NCI-H1105 treated with DMSO at 0.1 percent for 48 hours (cell line): Measurements from ENCODE around the gene CDA.
"Not testable (repeated sequence)": the region's sequence is repeated elsewhere in the genome, so short reads cannot be mapped to it uniquely, and the experiment has no call there.

Experiments used
- DNase-seq: peaks from one replicate; lab custom pipeline; 2025; lab: John Stamatoyannopoulos, UW

Gene CDA

DNA sequence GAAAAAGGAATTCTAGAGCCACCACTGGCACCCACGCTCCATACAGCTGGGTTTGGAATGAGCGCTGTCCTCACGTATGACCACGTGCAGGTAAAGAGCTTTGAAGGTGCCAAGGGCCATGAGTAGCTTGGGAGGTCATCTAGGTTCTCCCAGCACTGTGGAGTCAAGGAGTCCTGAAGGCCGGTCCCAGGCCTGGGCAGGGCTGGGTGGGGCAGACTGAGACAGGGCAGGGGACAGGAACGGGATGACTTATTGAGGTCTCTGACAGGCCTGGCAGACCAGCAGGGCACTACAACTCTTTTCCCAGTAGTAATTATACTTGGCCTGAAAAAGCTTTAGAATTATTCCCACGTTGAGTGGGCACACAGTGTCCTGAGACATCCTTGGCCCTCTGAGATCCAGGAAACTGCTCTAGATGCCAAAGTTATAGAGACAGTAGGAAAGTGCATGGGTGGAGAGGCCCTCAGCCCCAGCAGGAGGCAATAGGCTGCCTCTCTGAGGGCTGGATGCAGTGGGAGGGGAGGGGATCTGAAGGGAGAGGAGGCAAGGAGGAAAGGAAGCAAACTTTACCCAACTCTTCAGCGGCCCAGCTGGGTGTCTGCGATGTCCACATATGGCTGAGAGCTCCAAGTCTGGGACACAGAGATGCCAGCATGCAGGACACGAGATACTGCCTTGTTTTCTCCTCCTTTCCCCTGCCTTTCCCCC is 1.8 kb upstream of the CDA start:
- no peak for DNase-seq

DNA sequence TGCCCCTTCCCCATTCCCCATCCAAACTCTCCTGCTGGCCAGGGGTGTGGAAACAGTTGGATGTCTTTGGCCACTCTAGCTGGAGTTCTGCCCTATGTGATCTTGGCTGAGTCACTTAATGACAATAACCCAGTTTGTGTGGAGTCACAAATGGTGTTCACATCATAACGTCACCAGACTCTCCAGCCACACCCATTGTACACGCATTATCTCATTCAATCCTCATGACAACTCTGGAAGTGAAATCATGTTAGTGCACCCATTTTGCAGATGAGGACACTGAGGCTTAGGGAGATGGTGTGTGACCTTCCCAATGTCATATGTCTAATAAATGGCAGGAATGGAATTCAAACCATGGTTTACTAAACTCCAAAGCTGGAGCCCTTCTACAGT is 1.2 kb upstream of the CDA start:
- no peak for DNase-seq

DNA sequence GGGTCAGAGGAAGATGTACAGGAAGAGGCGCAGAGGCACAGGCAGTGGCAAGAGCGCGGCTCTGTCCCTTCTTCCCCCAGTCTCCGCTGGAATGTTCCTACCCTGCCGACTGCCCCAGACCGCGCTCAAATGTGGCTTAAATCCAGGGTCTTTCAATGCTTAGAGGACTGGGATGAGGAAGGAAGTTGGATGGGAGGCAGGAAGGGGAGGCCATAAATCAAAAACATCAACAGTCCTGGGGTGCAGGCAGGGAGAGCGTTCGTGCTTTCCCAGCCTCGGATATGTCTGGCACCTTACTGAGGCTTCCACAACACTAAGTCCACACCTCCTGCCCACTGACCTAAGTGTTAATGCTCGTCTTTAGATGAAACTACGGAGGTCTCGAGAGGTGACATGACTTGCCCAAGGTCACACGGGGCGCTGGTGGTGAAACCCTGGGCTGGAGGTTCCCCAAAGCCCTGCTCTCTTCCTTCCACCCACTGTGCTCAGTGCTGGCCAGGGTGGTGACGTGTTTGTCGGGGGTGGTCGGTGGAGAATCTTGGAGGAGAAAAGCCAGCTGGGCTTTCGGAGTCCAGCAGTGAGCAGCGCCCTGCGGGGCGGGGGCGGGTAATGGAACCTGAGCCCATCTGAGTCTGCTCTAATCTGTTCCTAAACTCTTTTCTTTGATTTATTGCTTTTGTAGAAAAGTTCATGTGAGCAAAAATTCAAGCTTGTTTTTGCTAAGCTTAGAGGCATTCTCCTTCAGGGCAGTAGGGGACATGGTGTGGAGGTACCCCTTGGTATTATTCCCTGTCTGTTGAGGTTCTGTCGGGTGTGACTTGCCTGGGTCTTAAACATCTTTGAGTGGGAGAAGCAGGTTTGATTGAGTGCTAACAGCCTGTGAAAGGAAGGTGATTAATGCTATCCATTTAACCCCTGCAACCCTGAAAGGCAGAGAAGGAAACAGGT is 708 bp downstream of the CDA start:
- no peak for DNase-seq

DNA sequence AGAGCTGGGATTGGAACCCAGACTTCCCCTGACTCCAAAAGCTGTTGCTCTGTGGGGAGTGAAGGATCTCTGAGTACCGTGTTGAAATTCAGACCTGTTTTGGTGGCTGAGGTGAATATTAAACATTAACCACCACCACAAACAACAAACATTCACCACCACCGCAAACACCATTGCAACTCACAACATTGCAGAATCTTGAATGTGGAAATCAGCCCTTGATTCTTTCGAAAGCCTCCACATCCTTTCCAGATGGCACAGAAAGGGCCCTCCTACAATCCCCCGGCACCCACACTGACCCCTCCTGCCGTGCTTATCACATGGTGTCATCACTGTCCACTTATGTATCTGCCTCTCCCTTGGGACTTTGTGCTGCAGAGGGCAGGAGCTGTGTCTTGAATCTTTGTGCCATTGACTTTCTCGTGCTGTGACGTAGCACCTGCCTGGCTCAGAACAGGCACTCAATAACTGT is 1.4 kb downstream of the CDA start:
- DNase-seq: no peak

DNA sequence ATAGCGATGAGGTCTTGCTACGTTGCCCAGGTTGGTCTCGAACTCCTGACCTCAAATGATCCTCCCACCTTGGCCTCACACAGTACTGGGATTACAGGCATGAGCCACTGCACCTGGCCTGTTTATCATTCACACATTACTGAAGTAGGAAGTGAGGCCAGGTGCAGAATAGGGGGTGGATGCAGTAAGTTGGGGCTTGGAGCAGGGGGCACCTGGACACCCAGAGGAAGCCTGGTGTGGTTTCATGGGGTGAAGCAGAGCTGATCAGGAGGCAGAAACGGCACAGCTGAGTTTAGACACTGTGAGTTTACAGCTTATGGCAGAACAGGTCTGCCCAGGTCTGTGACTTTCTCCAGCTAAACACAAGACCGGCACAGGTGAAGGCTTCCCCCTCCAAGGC is 4.9 kb downstream of the CDA start:
- no peak for DNase-seq

DNA sequence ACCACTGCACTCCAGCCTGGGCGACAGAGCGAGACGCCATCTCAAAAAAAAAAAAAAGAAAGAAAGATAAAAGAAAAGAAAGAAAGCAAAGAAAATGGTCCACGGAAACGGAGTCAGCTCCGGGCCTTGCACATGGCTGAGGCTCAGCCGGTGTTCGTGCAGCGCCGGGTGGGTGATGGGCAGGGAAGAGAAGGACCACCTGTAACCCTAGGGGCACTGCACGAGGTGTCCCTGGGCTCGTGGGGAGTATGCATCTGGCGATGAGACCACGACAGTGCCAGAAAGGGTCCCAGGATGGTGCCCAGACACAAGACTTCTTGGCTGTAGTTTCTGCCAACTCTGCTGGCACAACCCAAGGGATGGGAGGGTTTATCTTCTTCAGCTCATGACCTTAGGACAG is 5.8 kb downstream of the CDA start:
- no peak for DNase-seq

DNA sequence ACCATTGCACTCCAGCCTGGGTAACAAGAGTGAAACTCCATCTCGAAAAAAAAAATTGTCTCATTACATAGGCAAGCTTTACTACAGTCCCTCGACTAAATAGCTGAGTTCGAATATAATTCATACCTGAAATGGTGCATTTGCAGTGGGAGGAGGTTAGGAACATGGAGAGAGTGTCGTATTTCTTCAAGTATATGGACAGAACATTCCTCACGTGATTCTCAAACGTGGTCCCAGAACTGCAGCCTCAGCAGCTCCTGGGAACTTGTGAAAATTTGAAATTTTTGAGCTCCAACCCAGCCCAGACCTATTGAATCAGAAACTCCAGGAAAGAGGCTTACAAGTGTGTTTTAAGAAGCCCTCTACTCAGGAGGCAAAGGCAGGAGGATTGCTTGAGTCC is 7.2 kb downstream of the CDA start:
- DNase-seq: no peak

DNA sequence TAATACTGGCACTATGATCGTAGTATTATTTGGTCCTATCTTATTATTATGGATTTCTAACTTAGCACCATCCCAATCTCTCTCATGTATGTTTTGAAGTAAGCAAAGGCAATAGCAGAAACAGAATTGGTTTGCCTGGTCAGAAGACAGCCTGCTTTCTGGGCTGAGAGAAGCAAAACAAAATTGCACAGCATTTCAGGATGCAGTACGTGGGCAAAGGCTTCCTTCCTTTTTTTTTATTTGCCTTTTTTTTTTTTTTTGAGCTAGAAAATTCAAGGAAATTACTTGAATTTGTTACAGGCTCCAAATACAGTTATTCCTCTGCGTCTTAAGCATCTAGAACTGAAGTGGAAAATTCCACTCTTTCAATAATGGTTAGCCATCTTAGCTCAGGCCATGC is 8.8 kb downstream of the CDA start:
- DNase-seq: no peak

DNA sequence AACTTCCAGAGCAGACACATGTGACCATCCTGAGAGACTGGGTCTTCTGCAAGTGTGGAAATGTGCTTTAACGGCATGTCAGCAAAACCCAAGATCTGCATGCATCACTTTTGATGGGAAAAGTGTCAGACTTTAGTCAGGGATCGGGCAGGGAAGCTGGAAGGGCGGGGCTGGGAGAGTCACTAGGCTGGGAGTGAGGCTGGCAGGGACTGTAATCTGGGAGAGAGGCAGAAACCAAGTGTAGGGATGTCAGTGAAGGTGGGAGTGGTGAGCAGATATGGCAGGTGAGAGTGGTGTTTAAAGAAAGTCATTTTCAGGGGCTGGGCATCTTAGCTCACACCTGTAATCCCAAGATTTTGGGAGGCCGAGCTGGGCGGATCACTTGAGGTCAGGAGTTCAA is 11.3 kb downstream of the CDA start:
- DNase-seq: no peak

DNA sequence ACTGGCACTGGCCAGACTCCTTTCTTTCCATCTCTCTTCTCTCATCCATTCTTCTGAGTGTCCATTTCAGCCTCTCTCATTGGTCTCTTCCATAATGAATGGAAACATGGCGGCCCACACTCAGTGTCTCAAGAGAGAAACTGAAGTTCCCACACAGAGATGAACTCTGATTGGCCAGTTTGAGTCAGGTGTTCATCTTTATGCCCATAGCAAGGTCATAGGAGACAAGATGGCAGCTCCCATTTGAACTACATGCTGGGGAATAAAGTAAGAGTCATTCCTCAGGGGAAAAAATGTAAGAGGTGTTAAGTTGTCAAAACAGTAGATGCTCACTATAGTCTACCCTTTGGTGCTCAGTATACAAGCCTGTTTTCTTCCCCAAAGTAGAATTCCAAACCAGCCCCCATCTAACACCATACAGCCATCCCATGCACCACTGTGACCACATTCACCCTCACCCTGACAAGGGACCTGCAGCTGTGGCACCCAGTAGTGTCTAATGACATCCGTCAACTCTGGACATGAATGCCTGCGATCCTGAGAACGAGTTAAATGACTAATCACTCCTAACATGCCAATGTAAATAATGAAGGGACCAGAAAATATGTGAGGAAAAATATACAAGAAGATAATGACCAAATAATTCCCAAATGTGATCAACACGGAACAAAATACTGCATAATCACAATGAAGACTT is 12.4 kb downstream of the CDA start:
- DNase-seq: no peak

DNA sequence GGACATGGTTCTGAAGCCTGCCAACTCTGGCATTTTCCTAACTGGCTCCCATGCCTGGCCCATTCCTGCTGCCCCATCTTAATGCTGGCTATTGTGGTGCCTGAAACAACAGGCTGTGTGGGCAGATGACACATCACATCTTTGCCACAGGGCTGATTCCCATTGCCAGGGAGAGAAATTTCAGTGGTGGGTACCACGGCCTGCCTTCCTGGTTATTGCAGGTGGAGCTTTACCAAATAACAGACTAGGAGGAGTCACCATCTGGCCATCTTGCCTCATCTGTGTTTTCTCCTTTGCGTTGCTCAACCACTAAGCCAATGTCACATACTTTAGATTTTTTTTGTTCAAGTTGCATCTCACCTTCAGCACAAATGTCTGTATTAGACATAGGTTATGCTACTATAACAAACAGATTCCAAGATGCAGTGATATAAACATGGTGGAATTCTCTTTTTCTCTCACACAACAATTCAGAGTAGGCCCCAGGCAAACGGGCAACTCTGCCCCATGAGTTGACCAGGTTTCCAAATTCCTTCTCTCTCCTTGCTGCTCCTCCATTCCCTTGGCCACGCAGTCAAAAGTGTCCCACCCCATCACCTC is 14.1 kb downstream of the CDA start:
- no peak for DNase-seq

DNA sequence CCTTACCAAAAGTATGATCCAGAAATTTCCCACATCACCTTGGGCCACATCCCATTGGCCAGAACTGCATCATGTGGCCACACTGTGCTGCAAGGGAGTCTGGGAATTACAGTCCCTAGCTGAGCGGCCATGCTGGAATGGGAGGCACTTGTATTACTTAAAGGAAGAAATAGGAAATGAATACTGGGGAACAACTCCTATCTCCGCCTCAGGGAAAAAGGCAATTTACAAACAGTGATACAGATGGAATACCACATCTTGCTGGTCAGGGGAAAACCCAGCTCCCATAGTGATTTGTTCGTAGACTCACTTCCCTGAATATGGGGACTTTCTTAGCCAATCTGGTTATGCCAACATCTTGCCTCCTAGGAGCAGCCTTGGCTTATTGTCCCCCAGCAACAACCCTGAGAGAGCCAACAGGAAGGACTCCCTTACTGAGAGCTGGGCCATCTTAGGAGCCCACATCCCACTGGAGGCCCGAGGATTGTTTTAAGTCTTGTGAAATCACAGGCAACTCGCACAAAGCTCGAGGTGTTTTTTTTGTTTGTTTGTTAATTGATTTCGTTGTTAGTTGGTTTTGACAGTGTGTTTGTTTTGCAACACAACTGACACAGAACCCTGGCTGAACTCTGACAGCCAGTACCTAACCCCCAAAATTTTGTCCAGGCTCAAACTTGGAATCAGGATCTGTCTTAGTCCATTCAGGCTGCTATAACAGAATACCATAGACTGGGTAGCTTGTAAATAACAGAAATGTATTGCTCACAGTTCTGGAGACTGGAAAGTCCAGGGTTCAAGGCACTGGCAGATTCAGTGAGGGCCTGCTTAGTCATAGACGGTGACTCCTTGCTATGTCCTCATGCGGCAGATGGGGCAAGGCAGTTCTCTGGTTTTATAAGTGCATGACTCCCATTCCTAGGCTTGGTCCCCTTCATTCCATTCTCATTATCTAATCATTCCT is 14.9 kb downstream of the CDA start:
- DNase-seq: no peak

DNA sequence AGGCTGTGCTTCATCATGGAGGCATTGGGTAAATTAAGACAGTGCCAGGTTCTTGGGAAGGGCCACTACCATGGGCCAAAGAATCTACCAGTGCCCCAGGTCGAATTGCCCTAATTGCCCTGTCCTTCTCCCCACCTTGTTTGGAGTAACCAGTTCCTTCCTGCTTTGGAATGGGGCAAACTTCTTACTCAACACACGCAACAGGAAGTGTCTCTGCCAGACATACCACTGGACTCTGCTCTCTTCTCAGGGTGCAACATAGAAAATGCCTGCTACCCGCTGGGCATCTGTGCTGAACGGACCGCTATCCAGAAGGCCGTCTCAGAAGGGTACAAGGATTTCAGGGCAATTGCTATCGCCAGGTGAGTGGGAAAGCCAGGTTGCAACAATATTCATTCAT is 15.8 kb downstream of the CDA start:
- no peak for DNase-seq

DNA sequence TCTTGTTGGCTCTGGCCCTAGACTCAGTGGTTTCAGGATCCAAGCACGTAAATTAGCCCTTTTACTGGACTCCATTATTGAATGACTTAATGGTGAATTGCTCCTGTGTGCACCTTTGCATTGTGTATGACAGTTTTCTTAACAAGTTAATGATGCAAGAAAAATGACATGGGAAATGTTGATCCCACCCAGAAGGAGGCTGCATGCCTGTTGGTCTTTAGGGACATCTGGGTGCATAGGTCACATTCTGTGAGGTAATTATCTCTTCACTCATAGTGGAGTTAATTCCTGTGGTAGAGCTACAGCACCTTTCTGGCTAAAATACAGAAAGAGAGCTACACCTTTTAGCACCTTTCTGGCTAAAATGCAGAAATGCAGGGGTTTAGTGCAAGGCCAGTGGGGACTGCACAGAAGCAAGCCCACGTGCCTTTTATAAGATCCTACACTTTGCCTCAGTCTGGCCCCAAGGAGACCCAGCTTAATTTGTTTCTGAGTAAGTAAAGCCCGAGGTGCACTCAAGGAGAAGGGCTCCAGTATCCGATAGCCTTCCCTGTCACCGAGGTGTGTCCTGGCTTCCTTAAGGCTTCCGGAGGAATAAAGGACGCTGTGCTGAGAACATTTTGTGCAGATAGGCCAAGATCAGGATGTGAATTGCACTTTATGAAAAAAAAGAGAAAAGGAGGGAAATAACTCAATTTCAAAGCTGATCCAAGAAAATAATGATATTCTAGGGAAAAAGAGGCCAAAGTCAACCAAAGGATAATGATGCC is 18.1 kb downstream of the CDA start:
- DNase-seq: not testable (repeated sequence)

DNA sequence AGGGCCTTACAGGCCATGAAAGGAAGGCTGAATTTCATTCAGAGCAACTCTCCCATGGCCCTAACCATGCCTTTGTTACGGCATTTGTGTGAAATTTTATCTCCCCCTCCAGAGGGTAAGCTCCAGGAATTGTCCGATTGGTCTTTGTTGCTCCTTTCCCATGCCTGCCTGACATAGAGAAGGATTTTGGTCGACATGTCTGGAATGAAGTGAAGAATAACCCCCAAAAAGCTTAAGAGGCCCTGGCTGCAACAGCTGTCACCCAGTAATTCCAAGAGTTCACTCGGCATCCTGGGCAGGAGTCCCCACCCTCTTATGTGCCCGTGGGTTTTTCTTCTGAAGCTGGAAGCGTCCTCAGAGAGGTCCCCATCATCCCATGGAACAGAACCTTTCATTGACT is 20.6 kb downstream of the CDA start:
- no peak for DNase-seq

DNA sequence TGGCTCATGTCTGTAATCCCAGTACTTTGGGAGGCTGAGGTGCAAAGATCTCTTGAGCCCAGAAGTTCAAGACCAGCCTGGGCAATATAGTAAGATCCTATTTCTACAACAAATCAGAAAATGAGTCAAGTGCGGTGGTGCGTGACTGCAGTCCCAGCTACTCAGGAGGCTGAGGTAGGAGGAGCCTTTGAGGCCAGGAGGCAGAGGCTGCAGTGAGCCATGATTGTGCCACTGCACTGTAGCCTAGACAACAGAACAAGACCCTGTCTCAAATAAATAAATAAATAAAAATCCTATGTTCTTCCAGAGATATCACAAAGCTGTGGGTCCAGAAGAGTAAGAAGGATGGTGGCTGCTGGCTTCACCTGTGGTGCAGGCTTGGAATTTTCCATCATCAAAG is 22.1 kb downstream of the CDA start:
- no peak for DNase-seq

DNA sequence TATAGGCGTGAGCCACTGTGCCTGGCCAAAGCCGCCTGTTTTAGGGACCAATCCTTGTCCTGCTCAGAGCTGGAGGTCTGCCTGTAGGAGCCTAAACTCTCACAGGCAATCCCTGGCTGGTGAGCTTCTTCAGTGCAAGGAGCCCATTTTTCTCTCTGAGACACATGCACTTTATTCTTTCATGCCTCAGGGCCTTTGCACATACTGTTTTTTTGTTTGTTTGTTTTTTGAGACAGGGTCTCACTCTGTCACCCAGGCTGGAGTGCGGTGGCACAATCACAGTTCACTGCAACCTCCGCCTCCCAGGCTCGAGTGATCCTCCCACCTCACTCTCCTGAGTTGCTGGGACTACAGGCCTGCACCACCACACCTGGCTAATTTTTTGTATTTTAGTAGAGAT is 22.8 kb downstream of the CDA start:
- no peak for DNase-seq

DNA sequence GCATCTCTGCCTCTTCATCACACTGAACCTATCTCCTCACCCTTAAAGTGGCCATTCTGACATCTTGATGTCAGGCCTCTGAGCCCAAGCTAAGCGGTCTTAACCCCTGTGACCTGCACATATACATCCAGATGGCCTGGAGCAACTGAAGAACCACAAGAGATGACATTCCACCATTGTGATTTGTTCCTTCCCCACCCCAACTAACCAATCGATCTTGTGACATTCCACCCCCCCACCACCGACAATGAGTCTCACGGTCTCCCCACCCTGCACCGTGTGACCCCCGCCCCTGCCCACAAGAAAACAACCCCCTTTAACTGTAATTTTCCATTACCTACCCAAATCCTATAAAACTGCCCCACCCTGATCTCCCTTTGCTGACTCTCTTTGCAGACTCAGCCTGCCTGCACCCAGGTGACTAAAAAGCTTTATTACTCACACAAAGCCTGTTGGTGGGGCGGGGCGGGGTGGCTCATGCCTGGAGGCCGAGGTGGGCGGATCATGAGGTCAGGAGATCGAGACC is 23.4 kb downstream of the CDA start:
- no peak for DNase-seq

DNA sequence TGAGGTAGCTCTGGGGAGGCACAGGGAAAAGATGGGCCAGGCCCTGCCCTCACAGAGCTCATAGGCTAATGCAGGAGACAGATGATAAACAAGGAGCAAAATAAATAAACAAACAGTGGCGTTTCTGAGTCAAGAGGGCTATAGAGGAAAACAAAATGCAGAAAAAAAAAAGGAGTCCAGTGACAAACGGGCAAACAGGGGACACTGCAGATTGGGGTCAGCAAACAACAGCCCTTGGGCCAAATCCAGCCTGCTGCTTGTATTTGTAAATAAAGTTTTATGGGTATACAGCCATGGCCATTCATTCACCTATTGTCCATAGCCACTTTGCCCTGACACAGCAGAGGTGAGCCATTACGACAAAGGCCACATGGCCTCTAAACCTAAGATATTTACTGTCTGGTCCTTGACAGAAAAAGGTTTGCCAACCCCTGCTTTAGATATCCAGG is 25.3 kb downstream of the CDA start:
- DNase-seq: no peak
